ENCODE data around the gene LRRC55.

DNA sequence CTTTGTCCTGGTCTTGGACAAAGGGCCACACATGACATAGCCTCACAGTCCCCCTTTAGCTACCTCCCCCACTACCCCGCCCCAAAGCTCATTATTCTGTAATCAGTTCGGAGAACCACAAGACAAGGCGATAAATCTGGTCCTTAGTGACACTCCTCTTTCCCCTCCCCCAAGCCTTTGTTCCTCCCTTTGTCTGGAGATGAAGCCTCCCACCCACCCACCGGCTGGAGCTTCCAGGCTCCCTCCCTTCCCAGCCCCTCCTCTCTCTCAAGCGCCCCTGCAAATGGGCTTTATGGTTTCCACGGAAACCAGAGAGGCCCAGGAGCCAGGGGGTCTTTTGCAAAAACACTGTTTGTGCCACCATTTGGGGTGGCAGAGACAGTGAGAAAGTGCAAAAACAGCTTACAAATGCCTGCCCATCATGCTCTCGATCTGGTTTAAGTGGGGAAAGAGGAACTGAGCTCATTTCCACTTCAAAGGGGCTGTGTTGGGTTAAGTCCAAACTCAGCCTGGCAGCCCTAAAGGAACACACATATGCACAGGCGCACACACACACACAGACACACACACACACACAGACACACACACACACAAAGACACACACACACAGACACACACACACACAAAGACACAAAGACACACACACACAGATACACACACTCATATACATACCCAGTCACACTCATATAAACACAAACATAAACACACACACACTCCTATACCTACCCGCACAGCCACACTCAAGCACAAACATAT lies 31.8 kb downstream of the LRRC55 start:
- TF ChIP-seq, protein P1, sequence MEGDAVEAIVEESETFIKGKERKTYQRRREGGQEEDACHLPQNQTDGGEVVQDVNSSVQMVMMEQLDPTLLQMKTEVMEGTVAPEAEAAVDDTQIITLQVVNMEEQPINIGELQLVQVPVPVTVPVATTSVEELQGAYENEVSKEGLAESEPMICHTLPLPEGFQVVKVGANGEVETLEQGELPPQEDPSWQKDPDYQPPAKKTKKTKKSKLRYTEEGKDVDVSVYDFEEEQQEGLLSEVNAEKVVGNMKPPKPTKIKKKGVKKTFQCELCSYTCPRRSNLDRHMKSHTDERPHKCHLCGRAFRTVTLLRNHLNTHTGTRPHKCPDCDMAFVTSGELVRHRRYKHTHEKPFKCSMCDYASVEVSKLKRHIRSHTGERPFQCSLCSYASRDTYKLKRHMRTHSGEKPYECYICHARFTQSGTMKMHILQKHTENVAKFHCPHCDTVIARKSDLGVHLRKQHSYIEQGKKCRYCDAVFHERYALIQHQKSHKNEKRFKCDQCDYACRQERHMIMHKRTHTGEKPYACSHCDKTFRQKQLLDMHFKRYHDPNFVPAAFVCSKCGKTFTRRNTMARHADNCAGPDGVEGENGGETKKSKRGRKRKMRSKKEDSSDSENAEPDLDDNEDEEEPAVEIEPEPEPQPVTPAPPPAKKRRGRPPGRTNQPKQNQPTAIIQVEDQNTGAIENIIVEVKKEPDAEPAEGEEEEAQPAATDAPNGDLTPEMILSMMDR (conservative IDR thresholded peaks at IDR 0.05) = no peak
- no peak for TF ChIP-seq ZFX (IDR thresholded peaks at IDR 0.05)
